NCI-H2107 treated with DMSO at 0.1 percent for 48 hours (cell line): Measurements from ENCODE around the gene KATNBL1.
"Not testable (repeated sequence)": the region's sequence is repeated elsewhere in the genome, so short reads cannot be mapped to it uniquely, and the experiment has no call there.

Experiments used
- DNase-seq: peaks from one replicate; lab custom pipeline; 2025; ENCODE audit not compliant: unreplicated experiment; lab: John Stamatoyannopoulos, UW

KATNBL1 gene

GRCh38 chr15:34120420-34120819 lies 89.5 kb downstream of the KATNBL1 start:
- not testable (repeated sequence) for DNase-seq

- DNase-seq = no peak
Observed at GRCh38 chr15:34119291-34119690, 90.6 kb downstream of the KATNBL1 start.

- no peak for DNase-seq
Observed at GRCh38 chr15:34116620-34117019, 93.3 kb downstream of the KATNBL1 start.

DNA sequence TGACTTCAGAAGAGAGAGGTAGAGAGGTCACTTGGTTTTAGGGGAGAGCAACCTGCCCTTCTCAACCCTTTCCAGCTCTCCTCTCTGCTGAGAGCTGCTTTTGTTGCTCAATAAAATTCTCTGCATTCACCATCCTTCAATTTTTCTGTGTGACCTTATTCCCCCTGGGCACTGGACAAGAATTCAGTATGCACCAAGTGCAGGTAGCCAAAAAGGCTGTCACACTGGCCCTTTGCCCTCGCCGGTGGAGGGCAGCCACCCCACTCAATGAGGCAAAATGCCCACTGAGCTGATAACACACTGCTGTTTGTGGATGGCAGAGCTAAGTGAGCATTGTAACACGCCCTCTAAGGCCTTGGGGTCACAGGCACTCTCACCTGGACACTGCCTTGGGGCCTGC lies 95.2 kb downstream of the KATNBL1 start:
- DNase-seq = no peak

- no peak for DNase-seq
Observed at GRCh38 chr15:34114215-34114614, 95.7 kb downstream of the KATNBL1 start.

DNA sequence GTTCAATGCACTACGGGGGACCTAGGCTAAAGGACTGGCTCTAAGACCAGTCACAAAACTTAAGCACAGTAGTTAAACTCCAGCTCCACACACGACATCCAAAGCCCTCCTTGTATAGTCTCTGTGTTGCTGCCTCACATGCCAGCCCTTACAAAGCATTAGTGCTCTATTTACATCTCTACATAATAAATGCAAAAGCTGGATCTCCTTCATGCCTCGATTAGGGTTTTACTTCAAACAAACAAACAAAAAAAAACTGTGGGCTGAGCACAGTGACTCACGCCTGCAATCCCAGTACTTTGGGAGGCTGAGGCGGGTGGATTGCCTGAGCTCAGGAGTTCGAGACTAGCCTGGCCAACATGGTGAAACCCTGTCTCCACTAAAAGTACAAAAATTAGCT lies 98.4 kb downstream of the KATNBL1 start:
- no peak for DNase-seq

DNA sequence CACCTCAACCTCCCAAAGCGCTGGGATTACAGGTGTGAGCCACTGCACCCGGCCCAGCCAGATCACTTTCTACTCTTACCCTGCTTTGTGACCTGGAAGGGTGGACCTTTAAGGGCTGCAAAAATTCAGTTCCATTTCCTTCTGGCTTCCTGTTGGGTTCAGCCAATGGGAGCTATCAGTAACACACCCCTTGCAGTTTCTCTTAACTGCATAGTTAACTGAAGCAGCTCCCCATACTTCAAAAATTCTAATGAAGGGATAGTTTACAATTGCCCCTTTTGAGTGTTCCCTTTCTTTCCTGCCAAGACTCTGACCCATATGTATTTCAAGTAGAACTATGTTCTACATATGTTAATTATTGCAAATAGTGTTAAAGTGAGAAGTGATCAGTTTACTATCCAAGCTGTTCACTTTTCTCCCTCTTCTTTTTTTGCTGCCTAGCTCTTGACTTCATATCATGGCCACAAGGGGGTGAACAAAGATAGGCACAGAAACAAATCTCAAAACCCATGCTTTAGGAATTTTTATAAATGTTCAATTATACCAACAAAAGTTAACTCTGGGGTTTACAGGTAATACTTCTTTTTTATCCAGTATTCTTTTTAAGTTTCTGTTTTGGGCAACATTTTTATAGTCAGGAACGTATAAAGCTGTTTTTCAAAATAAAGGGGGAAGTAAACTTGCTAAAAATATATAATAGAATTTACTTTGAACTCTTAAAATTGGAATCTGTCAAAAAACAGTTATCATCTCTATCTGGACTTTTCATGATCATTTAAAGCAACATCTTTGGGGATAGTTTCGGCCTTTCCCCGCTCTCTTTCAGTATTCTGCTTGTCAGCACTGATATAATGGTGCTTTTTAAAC lies 99.9 kb downstream of the KATNBL1 start:
- no peak for DNase-seq

DNA sequence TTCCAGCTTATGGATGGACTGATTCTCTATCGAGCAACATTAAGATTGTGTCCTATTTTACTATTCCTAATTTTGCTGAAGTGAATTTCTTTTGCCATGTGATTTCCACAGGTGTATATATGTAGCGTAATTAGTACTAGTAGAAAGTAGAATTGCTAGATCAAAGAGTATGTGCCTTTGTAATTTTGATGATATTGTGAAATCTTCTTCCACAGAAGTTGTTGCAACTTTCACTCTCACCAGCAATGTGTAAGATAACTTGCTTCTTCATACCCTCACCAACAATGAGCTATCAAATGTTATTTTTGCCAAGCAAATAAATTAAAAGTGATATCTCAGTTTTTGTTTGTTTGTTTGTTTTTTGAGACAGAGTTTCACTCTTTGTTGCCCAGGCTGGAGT lies 102.6 kb downstream of the KATNBL1 start:
- no peak for DNase-seq

- DNase-seq = no peak
Observed at GRCh38 chr15:34106423-34106822, 103.5 kb downstream of the KATNBL1 start.

- DNase-seq = no peak
Observed at GRCh38 chr15:34102175-34102925, 107.5 kb downstream of the KATNBL1 start.

DNA sequence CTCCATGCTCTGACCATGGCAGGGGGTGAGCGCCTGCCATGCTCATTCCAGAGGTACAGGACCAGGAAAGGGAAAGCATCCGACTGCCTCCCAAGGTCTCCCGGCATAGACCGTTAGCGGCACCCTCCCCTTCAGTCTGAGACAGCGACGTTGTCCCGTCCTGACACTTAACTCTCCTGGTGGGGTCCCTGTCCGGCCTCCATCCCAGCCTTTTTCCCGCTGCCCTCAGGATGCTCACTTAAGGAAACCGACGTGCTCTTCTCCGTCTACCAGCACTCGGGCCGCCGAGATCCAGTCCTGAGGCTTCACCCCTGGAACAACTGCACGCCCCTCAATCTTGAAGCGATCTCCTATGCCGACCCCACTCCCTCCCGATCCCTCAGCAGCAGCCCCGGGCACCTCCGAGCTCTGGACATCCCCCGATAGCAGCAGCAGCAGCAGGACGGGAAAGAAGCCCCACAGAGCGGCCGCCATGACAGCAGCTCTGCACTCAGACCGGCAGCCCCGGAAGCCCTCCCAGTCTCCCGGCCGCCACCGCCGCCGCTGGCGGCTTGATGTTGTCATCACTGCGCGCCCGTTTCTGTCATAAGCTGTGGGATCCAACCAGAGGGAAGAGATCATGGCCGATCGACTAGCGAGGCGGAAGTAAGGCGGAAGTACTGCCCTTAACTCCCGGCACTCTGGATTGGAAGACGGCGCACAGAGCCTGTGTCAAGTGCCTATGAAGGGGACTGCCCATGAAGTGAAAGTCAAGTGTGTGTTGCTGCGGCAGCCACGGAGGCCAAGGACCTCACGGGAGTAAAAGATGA lies 108.3 kb downstream of the KATNBL1 start, which contains the start of the genes EMC7 and PGBD4:
Gene EMC7, minus strand, starts transcription at position 497 of the 809 bp plus-strand sequence. Its CDS starts 23 bp downstream, at position 474.
Gene PGBD4, plus strand, starts transcription at position 718 of the 809 bp plus-strand sequence. CDS start 449 bp downstream, outside the sequence.
- DNase-seq = peak; percentile 88

- DNase-seq = no peak
Observed at GRCh38 chr15:34099914-34100313, 110.0 kb downstream of the KATNBL1 start.
